Breast epithelium (tissue), 3 donors: ENCODE results near the gene ARL2BP.

Source experiments
- POLR2A ChIP-seq: fragments of 450-650 bp; IDR thresholded peaks from one replicate; pipeline ENCODE4 v1.6.1; 2016; ENCODE audit warnings: antibody characterized with exemption, mild to moderate bottlenecking, moderate library complexity
- POLR2AphosphoS5 ChIP-seq, 3 donors: sonication (generic); formaldehyde crosslinking; IDR thresholded peaks; one replicate each; pipeline ENCODE4 v1.6.1; 2017; ENCODE audit warnings: antibody characterized with exemption in 3 of 3

GRCh38 chr16:57283214-57283958 is 38.3 kb downstream of the ARL2BP start:
- no peak for TF ChIP-seq POLR2A
- no peak for TF ChIP-seq POLR2AphosphoS5 (IDR thresholded peaks at IDR 0.05)
